GM19238 (cell line): ENCODE measurements around the gene TREML4.
"Not testable (repeated sequence)": the region's sequence is repeated elsewhere in the genome, so short reads cannot be mapped to it uniquely, and the experiment has no call there.

ENCODE experiments used
- DNase-seq: peaks from one replicate; pipeline ENCODE4 v3.0.0; 2011; ENCODE audit warnings: low spot score; ENCODE audit not compliant: insufficient read length

Gene TREML4

GRCh38 chr6:41204156-41204555 is 24.0 kb upstream of the TREML4 start:
- DNase-seq = no peak

DNA sequence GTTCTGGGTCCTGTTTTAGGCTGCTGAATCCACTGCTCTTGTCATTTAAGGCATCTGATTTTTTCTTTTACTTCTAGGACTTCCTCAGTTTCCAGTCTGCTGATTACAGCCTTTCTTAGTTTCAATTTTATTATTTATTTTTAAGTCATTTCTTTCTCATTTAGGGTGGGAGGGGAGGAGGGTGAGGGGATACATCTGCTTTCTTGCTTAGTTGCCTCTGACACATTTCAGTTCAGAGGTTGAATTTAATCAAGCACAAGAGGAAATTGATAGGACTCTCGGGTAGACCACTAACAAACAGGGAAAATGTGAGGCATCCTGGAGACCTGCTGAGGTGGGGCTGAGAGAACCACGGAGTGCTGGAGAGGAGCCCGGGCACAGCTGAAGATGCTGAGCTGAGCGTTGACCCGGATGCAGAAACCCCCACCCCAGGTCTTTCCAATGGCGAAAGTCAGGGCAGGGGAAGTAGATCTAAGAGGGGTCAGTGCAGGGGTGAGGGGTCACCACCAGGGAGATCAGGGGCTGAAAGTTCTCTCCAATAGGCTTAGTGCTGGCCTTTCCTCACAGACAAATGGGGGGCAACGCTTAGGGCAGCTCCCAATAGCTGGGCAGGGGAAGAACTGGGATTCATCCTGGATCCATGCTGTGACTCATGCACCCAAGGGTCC is 19.6 kb upstream of the TREML4 start:
- DNase-seq = no peak

DNA sequence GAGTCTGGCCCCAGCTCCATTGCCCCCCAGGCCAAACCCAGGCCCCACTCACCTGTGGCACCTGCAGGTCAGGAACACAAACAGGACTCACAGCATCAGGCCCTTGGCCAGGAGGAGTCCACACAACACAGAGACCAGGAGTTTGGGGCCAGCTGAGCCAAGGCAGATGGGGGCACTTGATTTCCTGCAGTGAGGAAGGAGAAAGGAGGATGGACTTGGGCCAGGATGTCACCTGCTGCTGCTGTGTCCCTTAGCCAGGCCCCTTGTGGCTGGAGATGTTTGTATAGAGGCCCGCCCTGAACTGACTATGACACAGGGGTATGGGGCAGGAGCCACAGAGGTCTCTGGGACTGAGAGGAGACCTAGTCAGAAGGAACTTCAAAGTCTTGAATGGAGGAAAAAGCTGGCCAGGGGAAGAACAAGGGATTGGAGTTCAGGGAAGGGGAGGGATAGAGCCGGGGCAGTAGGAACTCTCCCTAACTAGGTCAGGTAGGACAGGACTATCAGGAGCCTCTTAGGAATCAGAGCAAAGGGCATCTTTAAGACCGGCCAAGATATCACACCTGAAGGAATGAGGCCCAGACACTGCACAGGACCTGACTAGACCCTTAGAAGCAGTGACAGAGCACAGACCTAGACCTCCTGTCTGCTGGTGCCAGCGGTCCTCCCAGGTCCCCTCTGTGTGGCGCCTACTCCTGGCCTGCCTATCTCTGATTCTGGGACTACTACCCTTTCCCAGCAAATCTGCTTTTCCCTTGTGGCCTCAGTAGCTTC is 18.4 kb upstream of the TREML4 start:
- DNase-seq = no peak

DNA sequence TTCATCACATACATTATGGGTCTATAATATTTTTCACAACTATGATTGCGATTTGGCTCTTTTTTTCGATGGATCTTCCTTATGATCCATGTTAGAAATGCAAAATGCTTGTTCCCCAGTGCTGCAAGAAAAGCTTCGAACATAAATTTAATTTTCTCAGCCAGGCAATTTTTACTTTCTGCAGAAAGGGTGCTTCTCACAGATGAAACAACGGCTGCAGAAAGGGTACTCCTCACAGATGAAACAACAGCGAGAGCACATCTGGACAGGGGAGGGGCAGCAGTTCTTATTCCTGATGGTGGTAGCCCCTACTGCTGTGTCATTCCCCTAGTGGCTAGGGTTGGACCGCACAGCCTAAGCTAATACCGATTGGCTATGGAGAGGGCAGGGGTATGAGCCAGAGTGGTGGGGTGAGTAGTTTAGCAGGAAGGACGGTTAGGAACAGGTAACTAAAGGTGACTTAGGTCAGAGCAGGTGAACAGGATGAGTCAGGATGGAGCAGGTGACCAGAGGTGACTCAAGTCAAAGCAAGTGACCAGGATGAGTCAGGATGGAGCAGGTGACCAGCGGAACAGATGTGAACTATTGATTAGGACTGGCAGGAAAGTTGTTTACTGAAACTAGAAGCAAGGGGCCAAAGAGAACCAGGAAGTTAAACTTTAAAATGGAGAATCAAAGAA is 13.4 kb upstream of the TREML4 start:
- no peak for DNase-seq

- no peak for DNase-seq
Observed at GRCh38 chr6:41215777-41216176, 12.4 kb upstream of the TREML4 start.

DNA sequence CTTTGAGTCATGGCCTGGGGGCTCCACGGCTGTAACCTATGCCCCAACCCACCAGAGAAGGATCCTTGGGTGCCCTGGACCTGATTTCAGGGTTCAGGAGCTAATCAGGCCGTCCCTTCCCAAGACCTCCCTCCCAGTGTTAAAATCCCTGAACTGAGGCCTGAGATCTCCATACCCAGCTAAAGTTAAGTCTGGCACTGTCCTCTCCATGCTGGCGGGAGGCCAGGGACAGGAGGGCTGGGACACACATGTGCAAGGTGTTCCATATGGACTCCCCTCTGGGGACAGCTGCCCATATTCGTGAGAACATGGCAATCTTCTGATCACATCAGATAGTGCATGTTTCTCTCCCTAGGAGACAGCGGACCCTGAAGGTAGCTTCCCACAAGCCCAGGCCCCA is 11.5 kb upstream of the TREML4 start:
- DNase-seq = no peak

- no peak for DNase-seq
Observed at GRCh38 chr6:41222045-41222444, 6.1 kb upstream of the TREML4 start.

- DNase-seq = no peak
Observed at GRCh38 chr6:41222513-41222912, 5.6 kb upstream of the TREML4 start.

GRCh38 chr6:41224800-41225199 is 3.3 kb upstream of the TREML4 start:
- no peak for DNase-seq

DNA sequence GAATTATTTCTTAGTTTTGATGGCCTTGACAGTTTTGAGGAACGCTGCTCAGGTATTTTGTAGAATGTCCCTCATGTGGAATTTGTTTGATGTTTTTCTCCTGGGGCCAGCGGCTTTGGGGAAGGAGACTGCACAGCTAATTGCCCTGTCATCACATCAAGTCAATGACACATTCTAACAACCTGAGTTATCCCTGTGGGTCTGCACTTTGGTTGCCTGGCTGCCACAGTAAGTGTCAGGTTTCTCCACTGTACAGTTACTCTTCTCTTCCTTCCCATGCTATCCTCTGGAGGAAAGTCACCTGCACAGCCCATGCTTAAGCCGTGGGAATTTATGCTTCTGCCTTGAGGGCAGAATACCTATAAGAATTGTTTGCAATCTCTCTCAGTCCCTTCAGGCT is 1.4 kb upstream of the TREML4 start:
- DNase-seq = no peak

- no peak for DNase-seq
Observed at GRCh38 chr6:41228616-41229015, 467 bp downstream of the TREML4 start.

- no peak for DNase-seq
Observed at GRCh38 chr6:41229721-41230120, 1.6 kb downstream of the TREML4 start.

GRCh38 chr6:41231246-41231645 is 3.1 kb downstream of the TREML4 start:
- no peak for DNase-seq

DNA sequence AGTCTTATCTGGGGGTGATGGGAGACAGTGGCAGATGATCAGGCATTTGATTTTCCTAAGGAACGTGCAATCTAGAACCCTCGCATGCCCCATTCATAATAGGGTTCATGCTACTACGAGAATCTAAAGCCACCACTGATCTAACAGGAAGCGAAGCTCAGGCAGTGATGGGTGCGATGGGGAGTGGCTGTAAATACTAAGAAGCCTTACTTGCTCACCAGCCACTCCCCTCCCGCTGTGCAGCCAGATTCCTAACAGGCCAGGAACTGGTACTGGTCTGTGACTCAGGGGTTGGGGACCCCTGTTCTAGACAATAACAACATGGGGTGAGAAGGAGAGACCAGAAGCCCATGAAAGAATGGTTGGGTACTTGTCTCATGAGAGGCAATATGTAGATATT is 4.5 kb downstream of the TREML4 start:
- DNase-seq = no peak

DNA sequence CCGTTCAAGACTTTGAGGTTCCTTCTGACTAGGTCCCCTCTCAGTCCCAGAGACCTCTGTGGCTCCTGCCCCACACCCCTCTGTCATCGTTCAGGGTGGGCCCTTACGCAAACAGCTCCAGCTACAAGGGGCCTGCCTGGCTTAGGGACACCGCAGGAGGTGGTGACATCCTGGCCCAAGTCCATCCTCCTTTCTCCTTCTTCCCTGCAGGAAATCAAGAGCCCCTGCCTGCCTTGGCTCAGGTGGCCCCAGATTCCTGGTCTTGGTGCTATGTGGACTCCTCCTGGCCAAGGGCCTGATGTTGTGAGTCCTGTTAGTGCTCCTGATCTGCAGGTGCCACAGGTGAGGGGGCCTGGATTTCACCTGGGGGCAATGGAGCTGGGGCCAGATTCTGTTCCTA is 8.1 kb downstream of the TREML4 start:
- DNase-seq = no peak

- DNase-seq = no peak
Observed at GRCh38 chr6:41237128-41237527, 9.0 kb downstream of the TREML4 start.

GRCh38 chr6:41239467-41240159 is 11.5 kb downstream of the TREML4 start:
- DNase-seq = no peak

- DNase-seq = not testable (repeated sequence)
Observed at GRCh38 chr6:41246529-41246928, 18.4 kb downstream of the TREML4 start.

DNA sequence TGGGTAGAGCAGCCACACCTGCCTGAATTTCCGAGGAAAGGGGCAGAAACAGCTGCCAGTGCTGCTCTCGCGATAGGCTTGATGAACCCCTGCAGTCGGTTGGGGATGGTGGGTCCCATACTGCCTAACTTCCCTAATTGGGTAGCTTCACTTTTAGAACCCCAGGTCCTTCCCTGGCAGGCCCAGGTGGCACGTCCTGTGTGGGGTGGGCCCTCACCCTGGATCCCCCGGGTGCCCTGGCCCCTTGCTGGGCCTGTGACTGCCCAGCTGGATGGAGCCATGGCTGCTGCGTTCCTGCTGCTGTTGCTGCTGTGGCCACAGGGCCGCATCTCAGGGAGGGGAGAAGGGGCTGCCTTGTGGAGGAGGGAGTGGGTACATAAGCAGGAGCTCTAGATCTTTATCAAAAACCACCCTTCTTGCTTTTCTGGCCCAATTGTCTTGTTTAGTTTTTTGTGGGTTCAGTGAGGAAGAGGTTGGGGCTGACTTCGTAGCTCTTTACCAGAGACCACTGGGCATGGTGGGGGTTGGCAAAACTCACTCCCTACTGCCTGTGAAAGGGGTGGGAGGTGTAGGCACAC is 19.2 kb downstream of the TREML4 start:
- DNase-seq = no peak

DNA sequence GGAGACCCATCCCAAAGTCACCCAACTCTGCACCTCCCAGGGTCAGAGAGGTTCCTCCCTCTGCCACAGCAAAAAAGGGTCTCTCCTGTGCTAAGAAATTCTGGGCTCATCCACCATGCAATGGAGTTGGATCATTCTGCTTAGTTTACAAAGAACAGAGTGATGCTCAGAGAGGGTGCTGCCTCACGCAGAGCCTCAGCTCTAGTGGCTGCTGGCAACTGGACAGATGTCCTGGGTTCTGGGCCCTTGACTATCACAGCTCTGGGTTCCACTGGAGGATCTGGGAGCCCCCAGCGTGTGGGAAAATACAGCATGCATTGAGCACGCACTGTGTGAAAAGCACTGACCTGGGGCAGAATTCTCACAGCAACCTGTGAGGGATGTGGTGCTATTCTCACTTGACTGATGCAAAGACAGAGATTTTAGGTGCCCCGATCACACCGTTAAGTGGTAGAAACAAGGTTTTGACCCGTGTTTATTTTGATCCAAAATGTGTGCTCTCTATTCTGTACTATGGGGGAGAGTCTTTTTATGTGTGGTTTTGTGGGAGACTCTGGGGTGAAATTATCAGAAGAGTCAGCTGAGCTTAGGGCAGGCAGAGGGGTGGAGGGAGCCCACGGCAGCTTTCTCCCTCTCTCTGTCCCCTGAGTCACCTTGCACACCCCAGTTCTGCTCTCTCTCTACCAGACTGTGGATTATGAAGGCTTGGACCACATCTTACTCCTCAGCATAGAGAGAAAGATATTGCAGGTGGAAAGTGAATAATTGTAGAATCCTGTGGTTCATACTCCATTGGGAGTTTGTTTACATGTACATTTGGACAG is 19.9 kb downstream of the TREML4 start:
- no peak for DNase-seq
